OCI-LY3 (cell line): Measurements from ENCODE around the gene THRSP.

ENCODE experiments used
- EZH2phosphoT487 ChIP-seq: fragments of 200-600 bp; shearing (Covaris generic); IDR thresholded peaks from 2 replicates; pipeline ENCODE4 v1.6.1; 2018; ENCODE audit warnings: antibody characterized with exemption, mixed run types, low read depth
- TF ChIP-seq, protein P1 (sequence below): fragments of 200-600, 300-600 bp; sonication (generic); IDR thresholded peaks from 2 replicates; pipeline ENCODE4 v1.5.1; 2014; ENCODE audit warnings: antibody characterized with exemption, low read length, low read depth

DNA sequence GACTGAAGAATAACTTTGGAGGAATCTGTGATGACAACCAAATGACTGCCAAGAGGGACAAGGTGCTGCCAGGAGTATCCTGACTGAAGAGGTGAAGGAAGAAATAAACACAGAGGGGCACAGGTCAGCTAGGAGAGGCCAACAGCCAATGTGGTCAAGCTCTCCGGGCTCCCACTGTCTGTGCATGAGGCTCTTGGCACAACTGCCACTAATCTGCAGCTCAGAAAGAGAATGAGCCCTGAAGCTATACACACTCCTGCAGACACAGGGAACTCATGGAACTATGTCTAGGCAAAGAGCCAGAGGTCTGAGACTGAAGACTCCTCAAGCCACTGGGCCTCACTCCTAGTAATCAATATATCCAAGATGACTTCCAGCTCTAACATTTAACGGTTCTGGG lies 7.0 kb downstream of the THRSP start:
- TF ChIP-seq, protein P1, sequence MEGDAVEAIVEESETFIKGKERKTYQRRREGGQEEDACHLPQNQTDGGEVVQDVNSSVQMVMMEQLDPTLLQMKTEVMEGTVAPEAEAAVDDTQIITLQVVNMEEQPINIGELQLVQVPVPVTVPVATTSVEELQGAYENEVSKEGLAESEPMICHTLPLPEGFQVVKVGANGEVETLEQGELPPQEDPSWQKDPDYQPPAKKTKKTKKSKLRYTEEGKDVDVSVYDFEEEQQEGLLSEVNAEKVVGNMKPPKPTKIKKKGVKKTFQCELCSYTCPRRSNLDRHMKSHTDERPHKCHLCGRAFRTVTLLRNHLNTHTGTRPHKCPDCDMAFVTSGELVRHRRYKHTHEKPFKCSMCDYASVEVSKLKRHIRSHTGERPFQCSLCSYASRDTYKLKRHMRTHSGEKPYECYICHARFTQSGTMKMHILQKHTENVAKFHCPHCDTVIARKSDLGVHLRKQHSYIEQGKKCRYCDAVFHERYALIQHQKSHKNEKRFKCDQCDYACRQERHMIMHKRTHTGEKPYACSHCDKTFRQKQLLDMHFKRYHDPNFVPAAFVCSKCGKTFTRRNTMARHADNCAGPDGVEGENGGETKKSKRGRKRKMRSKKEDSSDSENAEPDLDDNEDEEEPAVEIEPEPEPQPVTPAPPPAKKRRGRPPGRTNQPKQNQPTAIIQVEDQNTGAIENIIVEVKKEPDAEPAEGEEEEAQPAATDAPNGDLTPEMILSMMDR, result no peak
- TF ChIP-seq EZH2phosphoT487, result no peak
